Measurements from ENCODE around the gene SPDYE4.

DNA sequence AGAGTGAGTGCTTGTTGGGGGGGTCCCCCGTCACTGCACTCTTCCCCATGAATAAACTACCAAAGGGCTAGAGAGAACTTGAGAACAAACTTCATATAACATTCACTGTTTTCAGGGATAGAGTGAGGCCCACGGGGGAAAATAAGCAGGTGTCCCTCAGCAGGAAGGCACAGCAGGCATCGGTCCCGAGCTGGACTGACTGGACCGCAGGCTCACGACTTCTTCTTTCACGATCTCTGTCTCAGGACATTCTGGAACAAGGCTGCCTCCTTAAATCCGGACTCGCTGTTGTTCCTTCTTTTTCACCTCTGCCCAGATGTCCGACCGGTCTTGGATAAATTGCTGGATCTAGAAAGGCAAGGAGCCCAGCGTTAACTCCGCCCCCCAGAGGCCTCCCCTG, 28.5 kb downstream of the SPDYE4 start:
- no peak for TF ChIP-seq CTCF (IDR thresholded peaks at IDR 0.05)
- TF ChIP-seq POLR2AphosphoS5 (IDR thresholded peaks at IDR 0.05): no peak
- TF ChIP-seq POLR2A (IDR thresholded peaks at IDR 0.05): no peak

All from prostate gland (tissue), 2 donors.